GM21515 (cell line): Measurements from ENCODE around the gene TUBB3.
"Not testable (repeated sequence)": the region's sequence is repeated elsewhere in the genome, so short reads cannot be mapped to it uniquely, and the experiment has no call there.

ENCODE experiments used
- ATAC-seq: cut with Tn5 transposase; IDR thresholded peaks from one replicate; pipeline ENCODE4 v1.9.1; 2021; ENCODE audit not compliant: unreplicated experiment

The TUBB3 gene

DNA sequence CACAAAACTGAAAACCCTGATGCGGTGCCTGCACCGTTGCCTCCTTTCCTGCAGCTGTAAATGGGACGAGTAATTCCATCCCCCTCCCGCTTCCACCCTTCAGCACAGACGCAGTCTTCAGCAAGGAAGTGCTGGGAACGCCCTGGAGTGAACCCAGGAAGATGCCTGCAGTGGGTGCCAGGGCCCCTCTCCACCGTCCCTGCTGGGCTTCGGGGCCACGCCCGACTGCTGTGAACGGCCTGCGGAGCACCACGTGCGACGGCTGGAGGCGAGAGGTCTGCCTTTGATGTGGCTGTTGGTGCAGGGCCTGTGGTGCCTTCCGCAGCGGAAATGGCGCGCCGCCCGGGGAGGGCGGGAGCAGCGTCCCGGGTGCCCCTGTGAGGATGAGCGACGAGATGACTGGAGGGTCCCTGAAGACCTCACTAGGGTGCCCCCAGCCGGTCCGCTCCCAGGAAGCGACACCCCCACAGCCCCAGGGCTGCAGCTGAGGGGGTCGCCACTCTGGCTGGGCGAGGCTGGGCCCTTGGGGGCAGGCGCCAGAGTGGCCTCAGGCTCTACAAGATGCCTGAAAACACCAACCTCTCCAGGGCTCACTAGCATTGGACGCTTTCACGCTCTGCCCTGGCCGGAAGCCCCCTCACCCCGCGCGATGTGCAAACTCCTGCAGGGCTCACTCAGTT lies 5.2 kb upstream of the TUBB3 start:
- peak; percentile 74 for ATAC-seq

DNA sequence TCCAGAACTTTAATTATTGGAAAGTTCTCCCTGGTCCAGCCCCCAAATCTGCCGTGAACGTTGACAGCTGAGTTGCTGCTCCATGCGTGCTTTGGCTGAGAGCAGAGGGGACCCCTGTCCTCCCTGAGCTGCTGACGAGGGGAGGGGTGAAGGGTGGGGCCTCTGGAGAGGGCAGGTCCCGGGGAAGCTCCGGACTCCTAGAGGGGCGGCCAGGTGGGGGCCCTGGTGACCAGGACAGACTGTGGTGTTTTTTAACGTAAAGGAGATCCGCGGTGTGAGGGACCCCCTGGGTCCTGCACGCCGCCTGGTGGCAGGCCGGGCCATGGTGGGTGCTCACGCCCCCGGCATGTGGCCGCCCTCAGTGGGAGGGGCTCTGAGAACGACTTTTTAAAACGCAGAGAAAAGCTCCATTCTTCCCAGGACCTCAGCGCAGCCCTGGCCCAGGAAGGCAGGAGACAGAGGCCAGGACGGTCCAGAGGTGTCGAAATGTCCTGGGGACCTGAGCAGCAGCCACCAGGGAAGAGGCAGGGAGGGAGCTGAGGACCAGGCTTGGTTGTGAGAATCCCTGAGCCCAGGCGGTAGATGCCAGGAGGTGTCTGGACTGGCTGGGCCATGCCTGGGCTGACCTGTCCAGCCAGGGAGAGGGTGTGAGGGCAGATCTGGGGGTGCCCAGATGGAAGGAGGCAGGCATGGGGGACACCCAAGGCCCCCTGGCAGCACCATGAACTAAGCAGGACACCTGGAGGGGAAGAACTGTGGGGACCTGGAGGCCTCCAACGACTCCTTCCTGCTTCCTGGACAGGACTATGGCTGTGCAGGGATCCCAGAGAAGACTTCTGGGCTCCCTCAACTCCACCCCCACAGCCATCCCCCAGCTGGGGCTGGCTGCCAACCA lies 4.4 kb upstream of the TUBB3 start, which contains the start of gene MC1R:
Gene MC1R (plus strand): TSS at position 410 of the 895 bp plus-strand sequence. CDS start 397 bp downstream, at position 807.
- ATAC-seq, result no peak

DNA sequence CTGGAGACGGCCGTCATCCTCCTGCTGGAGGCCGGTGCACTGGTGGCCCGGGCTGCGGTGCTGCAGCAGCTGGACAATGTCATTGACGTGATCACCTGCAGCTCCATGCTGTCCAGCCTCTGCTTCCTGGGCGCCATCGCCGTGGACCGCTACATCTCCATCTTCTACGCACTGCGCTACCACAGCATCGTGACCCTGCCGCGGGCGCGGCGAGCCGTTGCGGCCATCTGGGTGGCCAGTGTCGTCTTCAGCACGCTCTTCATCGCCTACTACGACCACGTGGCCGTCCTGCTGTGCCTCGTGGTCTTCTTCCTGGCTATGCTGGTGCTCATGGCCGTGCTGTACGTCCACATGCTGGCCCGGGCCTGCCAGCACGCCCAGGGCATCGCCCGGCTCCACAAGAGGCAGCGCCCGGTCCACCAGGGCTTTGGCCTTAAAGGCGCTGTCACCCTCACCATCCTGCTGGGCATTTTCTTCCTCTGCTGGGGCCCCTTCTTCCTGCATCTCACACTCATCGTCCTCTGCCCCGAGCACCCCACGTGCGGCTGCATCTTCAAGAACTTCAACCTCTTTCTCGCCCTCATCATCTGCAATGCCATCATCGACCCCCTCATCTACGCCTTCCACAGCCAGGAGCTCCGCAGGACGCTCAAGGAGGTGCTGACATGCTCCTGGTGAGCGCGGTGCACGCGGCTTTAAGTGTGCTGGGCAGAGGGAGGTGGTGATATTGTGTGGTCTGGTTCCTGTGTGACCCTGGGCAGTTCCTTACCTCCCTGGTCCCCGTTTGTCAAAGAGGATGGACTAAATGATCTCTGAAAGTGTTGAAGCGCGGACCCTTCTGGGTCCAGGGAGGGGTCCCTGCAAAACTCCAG lies 3.4 kb upstream of the TUBB3 start:
- no peak for ATAC-seq

DNA sequence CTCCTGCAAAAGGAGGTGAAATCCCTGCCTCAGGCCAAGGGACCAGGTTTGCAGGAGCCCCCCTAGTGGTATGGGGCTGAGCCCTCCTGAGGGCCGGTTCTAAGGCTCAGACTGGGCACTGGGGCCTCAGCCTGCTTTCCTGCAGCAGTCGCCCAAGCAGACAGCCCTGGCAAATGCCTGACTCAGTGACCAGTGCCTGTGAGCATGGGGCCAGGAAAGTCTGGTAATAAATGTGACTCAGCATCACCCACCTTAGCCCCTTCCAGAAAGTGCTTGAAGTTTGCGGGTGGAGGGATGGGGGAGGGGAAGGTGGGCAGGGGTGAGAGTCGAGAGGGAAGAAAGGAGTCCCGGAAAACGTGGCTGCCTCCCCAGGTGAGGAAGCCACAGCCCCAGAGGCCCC lies 2.4 kb upstream of the TUBB3 start:
- no peak for ATAC-seq

DNA sequence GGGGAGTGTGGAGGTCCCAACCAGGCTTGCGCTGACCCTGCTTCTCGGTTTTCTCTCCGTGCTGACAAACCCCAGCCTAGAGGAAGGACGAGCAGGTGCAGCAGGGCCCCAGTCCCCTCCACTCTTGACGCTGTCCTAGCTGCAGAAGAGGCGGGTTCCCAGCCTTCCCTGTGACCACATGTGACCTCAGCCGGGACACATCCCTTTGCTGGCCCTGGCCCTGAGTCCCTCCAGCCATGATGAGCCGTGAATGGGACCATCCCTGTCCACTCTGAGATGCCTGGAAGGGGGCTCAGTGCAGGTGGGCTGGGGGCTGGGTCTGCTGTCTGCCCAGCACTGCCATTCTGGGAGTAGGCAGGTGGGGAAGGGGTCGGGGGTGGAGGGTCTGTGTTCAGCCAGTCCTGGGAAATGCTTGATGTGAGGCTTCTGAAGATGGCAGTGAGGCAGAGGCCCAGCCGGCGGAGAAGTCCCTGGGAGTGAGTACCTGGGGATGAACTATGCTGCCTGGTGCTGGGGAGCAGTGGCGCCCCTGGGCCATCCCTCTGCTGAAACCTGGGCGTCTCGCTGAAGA lies 1.9 kb upstream of the TUBB3 start:
- no peak for ATAC-seq

GRCh38 chr16:89921702-89922476 lies 1.3 kb upstream of the TUBB3 start:
- ATAC-seq, result no peak

GRCh38 chr16:89922477-89922883 lies 662 bp upstream of the TUBB3 start:
- ATAC-seq, result no peak

- no peak for ATAC-seq
These were observed 626 bp downstream of the TUBB3 start for GRCh38 chr16:89923640-89924296.

DNA sequence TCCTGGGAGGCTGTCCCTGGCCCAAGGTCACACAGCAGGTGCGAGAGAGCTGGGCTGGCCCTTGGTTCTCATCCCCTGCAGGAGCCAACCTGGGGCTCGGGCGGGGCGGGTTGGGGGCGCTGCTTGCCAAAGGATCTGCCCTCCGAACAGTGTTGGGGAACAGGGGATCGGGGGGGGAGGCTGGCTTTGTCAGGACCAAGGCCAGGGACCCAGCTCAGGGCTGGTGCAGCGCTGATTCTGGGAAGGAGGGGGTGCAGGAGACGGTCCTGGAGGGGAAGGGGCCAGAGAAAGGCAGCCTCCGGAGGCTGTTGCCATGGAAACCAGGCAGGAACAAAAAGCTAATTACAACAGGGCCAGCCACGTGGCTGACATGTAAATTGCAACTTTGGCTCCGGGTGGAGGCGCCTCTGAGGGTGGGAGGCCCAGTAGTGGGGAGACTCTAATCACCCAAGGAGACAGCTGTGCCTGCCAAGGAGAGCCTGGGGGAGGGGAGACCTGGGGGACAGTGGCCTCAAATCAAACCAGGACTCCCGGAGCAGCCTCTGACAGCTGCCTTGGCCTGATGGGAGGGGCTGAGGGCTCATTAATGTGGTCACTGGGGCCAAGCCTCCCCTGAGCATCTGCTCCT lies 1.3 kb downstream of the TUBB3 start:
- no peak for ATAC-seq

DNA sequence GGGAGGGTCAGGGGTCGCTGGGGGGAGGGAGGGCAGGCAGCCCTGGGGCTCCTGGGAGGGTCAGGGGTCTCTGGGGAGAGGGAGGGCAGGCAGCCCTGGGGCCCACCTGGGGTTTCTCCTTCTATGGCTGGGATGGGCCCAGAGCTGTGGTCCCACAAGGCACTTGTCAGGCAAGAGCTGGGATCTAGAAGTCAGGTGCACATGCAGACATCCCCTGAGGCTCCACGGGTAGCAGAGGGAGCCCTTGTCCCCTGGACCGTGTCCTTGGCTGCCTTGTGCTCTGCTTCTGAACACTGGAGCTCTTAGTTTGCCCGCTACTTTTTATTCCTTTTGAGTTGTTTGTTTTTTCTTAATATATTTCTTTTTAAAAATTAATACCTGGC lies 1.8 kb downstream of the TUBB3 start:
- ATAC-seq, result no peak

DNA sequence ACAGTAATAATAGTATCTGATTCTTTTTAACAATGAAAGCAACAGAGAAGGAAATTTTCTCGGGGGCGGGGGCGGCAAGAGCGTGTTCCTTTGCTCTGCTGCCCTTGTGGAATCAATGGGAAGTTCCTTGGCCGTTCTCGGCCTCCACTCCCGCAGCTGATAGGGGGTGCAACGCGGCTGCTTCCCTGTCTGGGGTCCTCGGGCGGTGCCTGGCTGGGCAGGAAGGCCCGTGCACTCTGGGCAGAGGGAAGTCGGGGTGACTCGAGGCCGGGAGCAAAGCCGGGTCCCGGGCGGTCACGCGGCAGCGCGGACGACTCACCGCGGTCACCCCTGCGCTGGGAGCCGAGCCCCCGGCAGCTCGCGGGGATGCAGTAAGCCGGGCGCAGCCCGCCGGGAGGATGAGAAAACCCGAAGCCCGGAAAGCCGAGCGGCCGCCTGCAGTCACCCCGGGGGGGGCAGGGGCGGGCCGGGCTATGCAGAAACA lies 2.5 kb downstream of the TUBB3 start:
- no peak for ATAC-seq

GRCh38 chr16:89931305-89931896 lies 8.3 kb downstream of the TUBB3 start:
- ATAC-seq, result no peak

DNA sequence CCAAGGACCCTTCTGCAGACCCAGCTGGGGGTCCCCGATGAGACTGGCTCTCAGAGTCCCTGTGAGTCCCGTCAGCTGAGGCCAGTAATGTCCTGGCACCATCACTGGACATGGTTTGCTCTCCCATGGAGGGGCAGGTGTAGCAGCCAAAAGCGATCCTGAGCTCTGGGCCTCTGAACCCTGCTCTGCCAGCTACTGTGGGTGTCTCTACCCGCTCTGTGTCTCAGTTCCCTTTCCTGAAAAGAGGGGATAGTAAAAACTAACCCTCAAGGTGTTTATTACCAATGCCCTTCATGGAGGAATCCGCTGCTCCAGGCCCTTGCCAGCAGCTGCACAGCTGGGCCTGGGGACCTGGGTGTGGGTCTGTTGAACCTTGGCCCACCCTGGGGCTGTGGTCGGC lies 8.8 kb downstream of the TUBB3 start:
- ATAC-seq, result no peak

GRCh38 chr16:89934019-89934418 lies 10.9 kb downstream of the TUBB3 start:
- not testable (repeated sequence) for ATAC-seq

DNA sequence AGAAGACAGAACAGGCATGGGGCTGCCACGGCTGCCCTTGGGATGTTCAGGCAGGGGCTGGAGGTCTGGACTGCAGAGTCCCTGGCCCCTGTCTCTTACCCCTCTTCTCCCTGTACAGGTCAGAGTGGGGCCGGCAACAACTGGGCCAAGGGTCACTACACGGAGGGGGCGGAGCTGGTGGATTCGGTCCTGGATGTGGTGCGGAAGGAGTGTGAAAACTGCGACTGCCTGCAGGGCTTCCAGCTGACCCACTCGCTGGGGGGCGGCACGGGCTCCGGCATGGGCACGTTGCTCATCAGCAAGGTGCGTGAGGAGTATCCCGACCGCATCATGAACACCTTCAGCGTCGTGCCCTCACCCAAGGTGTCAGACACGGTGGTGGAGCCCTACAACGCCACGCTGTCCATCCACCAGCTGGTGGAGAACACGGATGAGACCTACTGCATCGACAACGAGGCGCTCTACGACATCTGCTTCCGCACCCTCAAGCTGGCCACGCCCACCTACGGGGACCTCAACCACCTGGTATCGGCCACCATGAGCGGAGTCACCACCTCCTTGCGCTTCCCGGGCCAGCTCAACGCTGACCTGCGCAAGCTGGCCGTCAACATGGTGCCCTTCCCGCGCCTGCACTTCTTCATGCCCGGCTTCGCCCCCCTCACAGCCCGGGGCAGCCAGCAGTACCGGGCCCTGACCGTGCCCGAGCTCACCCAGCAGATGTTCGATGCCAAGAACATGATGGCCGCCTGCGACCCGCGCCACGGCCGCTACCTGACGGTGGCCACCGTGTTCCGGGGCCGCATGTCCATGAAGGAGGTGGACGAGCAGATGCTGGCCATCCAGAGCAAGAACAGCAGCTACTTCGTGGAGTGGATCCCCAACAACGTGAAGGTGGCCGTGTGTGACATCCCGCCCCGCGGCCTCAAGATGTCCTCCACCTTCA lies 11.7 kb downstream of the TUBB3 start:
- ATAC-seq, result no peak

- not testable (repeated sequence) for ATAC-seq
These were observed 12.5 kb downstream of the TUBB3 start for GRCh38 chr16:89935620-89936019.

DNA sequence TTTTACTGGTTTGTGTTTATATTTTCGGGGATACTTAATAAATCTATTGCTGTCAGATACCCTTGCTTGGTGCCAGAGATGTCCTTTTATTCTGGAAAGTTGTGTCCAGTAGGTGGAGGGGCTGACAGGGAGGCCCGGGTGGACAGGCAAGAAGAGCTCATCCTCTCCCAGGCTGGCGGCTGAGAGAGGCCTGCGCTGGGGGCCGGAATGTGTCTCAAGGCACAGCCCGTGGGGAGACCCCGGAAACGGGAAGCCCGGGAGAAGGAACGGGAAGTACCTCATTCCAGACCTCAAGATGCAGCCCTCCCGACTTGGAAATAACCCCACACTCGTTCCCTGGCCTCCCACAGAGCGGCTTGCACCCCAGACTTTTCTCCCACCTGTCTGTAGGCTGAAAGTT lies 12.9 kb downstream of the TUBB3 start:
- no peak for ATAC-seq

- ATAC-seq, result no peak
These were observed 13.4 kb downstream of the TUBB3 start for GRCh38 chr16:89936508-89936907.
